ENCODE results near the gene DDX52.

DDX52 gene

DNA sequence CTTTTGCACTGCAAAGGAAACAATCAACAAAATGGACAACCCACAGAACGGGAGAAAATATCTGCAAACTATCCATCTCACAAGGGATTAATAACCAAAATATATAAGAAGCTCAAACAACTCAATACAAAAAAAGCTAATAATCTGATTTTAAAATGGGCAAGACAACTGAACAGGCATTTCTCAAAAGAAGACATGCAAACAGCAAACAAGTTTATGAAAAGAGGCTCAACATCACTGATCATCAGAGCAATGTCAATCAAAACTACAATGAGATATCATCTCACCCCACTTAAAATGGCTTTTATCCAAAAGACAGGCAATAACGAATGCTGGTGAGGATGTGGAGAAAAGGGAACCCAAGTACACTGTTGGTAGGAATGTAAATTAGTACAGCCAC lies 68.8 kb downstream of the DDX52 start:
- DNase-seq, result no peak

DNA sequence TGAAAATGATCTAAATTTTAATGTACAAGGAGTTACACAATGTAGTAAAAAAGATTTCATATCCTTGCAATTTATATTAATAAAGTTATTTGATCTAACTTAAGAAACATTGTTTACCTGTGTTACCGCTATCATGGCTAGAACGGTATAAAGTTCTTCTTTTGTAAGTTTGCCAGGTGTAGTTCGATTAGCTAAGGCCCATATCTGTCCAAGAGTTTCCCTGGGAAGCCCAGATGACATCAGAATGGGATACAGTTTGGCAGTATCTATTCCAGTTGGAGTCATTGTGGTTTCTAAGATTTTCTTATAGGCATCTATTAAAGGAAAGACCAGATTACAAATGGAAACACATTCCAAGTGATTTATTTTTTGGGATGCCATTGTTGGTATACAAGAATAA lies 71.6 kb downstream of the DDX52 start:
- DNase-seq, result no peak

DNA sequence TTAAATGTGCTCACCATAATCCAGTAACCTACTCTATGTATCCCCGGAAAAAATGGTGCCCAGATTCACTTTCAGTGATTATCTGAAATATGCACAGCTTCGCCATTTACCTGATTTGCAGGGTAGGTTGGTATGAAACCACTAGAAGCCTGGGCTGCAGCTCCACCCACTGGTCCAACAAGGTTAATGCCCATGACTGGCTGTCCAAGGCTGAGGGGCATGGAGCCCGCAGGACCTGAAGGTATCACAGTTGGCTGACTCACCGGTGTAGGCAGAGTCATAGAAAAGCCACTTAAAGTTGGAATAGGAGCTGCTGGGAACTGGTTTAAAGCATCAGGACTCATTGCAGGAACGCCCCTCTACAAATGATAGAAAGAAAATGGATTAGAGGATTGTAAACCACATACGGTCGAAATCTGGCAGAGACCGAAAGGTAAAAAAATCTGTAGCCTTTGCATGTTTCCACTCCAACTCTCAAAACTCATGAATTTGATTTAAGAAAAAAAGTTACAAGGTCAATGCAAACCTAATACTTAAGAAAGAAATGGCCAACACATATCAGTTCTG lies 72.6 kb downstream of the DDX52 start:
- peak; percentile 7 for DNase-seq

DNA sequence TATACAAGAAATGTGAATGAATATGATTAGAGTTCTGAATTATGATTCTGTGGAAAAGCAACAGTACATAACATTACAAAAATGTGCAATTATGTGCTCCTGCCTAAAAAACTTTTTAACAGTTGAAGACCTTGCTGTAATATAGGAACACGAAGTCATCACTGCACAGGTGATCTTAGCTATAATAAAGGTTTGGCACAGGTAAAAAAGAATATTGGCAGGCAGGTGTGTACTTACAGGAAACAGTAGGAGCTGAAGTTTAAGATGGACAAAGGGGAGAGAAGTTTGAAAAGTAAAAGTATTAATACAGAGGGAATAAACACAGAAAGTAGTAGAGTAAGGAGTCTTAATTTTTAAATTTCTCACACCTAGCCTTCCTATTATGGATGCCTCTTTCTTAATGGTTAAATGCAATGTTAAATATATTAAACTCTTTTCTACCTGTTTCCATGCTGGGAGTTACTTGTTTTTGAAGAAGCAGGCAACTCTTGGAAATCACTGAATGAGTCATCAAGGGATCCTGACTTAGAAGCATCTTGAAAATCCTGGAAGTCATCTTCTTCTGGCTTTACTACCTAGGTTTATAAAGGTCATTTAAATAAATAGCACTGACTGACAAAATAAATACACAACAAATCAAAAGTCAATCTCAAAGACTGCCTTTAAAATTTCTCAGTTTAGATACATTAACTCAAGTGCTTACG lies 74.7 kb downstream of the DDX52 start:
- DNase-seq, result no peak

DNA sequence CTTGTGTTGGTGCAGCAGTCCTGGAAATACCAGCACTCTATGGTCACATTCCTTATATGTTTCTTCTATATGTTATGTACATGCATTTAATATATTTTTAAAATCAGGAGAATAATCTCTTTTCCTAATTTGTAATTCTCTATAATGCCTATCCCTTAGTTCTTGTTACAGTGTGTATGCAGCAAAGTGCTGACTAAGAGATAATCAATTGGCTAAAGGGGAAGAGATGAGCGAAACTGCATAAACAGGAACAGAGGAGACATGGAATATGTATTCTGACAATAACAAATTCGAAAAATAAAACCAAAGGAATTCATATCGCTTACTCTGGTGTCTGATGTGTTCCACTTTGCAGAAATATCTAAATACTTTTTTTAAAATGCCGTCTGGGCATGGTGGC lies 75.7 kb downstream of the DDX52 start:
- DNase-seq, result no peak

DNA sequence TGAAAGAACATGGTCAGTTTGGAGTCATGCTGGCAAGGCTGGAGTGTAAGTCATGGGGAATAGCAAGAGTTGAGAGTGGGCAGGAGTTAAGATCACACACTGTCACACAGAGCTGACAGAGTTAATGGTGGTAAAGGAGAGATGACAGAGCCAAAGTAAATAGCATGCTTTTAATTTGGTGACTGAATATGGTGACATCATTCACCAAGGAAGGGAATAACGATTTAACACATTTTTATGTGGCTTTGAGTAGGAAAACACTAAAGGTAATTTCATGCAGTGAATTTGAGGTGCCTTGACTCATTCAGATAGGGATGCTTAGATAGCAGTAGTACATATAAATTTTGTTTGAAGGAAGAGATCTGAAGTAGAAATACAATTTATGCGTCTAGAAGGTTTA lies 76.1 kb downstream of the DDX52 start:
- DNase-seq, result no peak

DNA sequence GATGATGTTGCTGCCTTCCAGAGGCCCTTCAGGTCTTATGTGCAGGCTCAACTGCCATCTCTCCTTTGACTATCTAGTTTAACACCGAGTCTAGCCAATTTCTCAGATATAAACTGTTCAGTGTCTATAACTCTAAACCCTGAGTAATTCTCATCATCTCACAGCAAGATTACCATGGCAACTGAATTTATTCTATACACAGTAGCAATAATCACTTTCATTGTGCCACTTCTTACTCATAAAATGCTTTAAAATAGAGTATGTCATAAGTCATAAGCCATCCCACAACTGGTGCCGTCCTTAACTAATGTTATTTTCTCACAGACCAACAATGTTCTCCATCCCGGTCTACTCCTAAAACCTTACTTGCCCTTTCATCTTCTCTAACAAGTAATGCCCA lies 79.0 kb downstream of the DDX52 start:
- DNase-seq, result no peak

DNA sequence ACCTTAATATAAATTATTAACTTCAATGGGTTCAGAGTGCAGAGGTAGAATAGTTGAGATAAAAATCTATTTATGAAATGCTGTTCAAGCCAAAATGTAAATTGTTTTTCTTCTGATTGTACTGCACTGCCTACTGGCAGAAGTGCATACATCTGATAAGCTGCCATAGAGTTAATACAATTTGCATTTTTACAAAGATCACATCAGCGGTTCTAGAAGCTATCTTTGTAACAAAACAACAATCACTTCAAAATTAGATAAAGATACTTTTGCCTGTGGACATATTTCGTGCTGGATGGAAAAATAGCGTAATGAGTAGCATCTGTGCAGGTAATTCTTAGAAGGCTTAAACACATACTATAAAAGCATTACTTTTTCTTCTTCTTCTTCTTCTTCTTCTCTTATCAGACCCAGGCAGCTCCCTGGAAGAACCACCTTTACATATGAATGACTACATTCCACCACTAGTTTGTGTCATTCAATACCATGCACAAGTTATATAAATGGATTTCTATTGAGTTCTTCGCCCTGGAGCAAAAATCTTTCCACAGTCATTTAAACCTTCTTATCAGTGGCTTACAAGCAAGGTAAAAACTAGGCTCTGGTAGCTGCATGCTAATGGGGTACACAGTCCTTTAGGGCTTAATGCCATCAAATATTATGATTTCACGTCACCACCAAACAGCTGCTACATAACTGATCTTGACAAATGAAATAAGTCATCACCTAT lies 81.1 kb downstream of the DDX52 start:
- no peak for DNase-seq
